ENCODE data around the gene SBNO2.

- no peak for TF ChIP-seq EZH2phosphoT487 (IDR thresholded peaks at IDR 0.05)
- TF ChIP-seq CTCF (IDR thresholded peaks at IDR 0.05), result no peak
These were observed 67.9 kb downstream of the SBNO2 start for GRCh38 chr19:1105873-1106840.

All from neural progenitor cell (in vitro differentiated cells).